Liver (tissue), 3 donors: ENCODE measurements around the gene CAMK1D.

Source experiments
- CTCF ChIP-seq: fragments of 150-350 bp; IDR thresholded peaks from 2 replicates; pipeline ENCODE4 v1.5.1; 2017; ENCODE audit warnings: improper control_type of control experiment, low read depth, low read length; ENCODE audit not compliant: missing input control
- EGR1 ChIP-seq, 2 donors: IDR thresholded peaks; 2 replicates each; pipeline ENCODE4 v1.6.1; 2016 to 2018; ENCODE audit warnings: antibody characterized with exemption in 2 of 2, low read depth in 2 of 2
- FOXA2 ChIP-seq: IDR thresholded peaks from 2 replicates; pipeline ENCODE4 v1.6.1; 2016; ENCODE audit warnings: antibody characterized with exemption
- HNF4G ChIP-seq: IDR thresholded peaks from 2 replicates; pipeline ENCODE4 v1.6.1; 2016; ENCODE audit warnings: antibody characterized with exemption
- MAX ChIP-seq: IDR thresholded peaks from 2 replicates; pipeline ENCODE4 v1.6.1; 2016; ENCODE audit warnings: antibody characterized with exemption
- NR2F2 ChIP-seq: IDR thresholded peaks from 2 replicates; pipeline ENCODE4 v1.6.1; 2016; ENCODE audit warnings: antibody characterized with exemption
- RAD21 ChIP-seq, 2 donors: IDR thresholded peaks; 2 replicates each; pipeline ENCODE4 v1.6.1; 2016; ENCODE audit warnings: antibody characterized with exemption in 2 of 2, mild to moderate bottlenecking in 2 of 2
- REST ChIP-seq: IDR thresholded peaks from 2 replicates; pipeline ENCODE4 v1.6.1; 2016; ENCODE audit warnings: antibody characterized with exemption, mild to moderate bottlenecking
- TAF1 ChIP-seq: conservative IDR thresholded peaks from 2 replicates; pipeline ENCODE4 v1.6.1; 2016; ENCODE audit warnings: antibody characterized with exemption, mild to moderate bottlenecking
- donor health status: healthy.
- donor health status: healthy.

- TF ChIP-seq CTCF = no peak
- TF ChIP-seq MAX = no peak
- no peak for TF ChIP-seq EGR1 (IDR thresholded peaks at IDR 0.05; ENCODE audit: low read depth in 2 of 2)
- no peak for TF ChIP-seq RAD21 (IDR thresholded peaks at IDR 0.05)
- no peak for TF ChIP-seq TAF1
- no peak for TF ChIP-seq HNF4G
- no peak for TF ChIP-seq REST
- no peak for TF ChIP-seq NR2F2
- TF ChIP-seq FOXA2 = no peak
Measured at GRCh38 chr10:12803776-12804175, 454.4 kb downstream of the CAMK1D start.
